GM12801 (cell line): Measurements from ENCODE around the gene SSR4.

Experiments used
- TF ChIP-seq, protein P1 (sequence below): IDR thresholded peaks from one replicate; pipeline ENCODE4 v1.5.1; 2011; ENCODE audit warnings: control low read depth; ENCODE audit not compliant: insufficient read length; ENCODE audit errors: extremely low read depth

SSR4 gene

DNA sequence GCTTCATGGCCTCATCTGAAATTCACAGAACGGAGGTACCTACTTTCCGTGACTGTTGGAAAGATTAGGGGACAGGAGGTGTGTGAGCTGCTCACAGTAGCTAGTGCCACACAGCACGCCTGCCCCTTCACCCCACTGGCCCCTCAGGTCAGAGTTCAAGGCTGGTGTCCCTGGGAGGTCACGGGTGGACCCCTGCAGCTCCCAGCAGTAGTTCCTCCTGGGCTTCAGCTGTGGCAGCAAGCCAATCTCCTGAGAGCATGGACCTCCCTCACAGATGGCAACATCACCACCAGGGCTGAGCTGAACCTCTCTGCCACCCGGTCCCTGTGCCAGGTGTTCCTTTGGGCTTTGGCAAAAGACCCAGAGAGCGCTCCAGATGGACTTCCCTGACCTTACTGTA lies 2.1 kb upstream of the SSR4 start:
- TF ChIP-seq, protein P1, sequence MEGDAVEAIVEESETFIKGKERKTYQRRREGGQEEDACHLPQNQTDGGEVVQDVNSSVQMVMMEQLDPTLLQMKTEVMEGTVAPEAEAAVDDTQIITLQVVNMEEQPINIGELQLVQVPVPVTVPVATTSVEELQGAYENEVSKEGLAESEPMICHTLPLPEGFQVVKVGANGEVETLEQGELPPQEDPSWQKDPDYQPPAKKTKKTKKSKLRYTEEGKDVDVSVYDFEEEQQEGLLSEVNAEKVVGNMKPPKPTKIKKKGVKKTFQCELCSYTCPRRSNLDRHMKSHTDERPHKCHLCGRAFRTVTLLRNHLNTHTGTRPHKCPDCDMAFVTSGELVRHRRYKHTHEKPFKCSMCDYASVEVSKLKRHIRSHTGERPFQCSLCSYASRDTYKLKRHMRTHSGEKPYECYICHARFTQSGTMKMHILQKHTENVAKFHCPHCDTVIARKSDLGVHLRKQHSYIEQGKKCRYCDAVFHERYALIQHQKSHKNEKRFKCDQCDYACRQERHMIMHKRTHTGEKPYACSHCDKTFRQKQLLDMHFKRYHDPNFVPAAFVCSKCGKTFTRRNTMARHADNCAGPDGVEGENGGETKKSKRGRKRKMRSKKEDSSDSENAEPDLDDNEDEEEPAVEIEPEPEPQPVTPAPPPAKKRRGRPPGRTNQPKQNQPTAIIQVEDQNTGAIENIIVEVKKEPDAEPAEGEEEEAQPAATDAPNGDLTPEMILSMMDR: no peak

- TF ChIP-seq, protein P1: no peak
These were observed 1.2 kb upstream of the SSR4 start for GRCh38 chrX:153793291-153793690.

- TF ChIP-seq, protein P1: no peak
These were observed 689 bp downstream of the SSR4 start for GRCh38 chrX:153794897-153795816.

- TF ChIP-seq, protein P1: no peak
These were observed 3.0 kb downstream of the SSR4 start for GRCh38 chrX:153797415-153798015.

DNA sequence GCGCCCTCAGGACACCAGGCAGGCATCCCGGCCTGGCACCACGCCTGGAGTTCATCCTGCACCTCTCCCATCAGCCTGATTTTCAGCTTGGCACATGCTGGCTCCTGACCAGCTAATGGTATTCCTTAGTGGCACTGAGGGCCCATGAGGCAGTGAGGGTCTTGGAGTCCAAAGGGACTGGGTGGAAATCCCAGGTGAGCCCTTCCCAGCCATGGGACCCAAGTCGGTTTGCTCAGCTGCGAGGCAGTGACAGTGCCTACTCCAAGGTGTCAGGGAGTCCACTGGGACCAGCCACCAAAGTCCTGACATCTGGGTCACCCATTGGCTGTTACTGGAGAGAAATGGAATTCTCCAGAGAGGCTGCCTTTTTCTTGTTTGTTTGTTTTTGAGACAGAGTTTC lies 4.9 kb downstream of the SSR4 start:
- TF ChIP-seq, protein P1: no peak

GRCh38 chrX:153800177-153800722 lies 5.8 kb downstream of the SSR4 start:
- TF ChIP-seq, protein P1: no peak

DNA sequence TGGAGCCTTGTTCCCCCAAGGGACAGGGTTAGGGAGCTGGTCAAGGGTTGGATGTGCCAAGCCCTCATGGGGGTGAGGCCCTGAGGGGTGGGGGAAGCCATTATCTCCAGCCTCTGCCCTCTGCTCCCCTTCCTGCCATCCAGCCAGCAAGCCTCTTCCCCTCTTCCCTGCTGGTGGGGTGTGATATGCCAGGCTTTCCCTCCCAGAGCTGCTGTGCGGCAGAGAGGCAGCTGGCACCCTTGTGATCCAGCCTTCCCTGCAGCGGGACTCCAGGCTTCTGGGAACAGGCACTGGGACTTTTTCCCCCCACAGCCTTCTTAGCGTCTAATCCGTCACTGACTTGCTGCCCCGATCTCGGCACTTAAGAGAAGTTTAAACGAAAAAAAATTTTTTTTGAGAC lies 6.3 kb downstream of the SSR4 start:
- TF ChIP-seq, protein P1: no peak
